Vagina (tissue), 2 donors: ENCODE results near the gene PPP3CA.

Experiments used
- CTCF ChIP-seq, 3 experiments: fragments of 450-650 bp in 2 of 3; fragments of 200-600 bp in 1 of 3; sonication (generic) in 1 of 3; IDR thresholded peaks; one replicate each; pipeline ENCODE4 v1.5.1; 2017 to 2019; ENCODE audit warnings: antibody characterized with exemption in 3 of 3, mild to moderate bottlenecking in 2 of 3, moderate library complexity in 2 of 3
- POLR2A ChIP-seq, 2 donors: fragments of 450-650 bp; IDR thresholded peaks; one replicate each; pipeline ENCODE4 v1.6.1; 2017; ENCODE audit warnings: antibody characterized with exemption in 2 of 2, mild to moderate bottlenecking in 2 of 2, moderate library complexity in 2 of 2
- POLR2AphosphoS5 ChIP-seq, 2 donors: sonication (generic); formaldehyde crosslinking; IDR thresholded peaks; one replicate each; pipeline ENCODE4 v1.9.0; 2017; ENCODE audit warnings: antibody characterized with exemption in 2 of 2, mild to moderate bottlenecking in 2 of 2, low read depth in 1 of 2; ENCODE audit not compliant: insufficient read depth in 1 of 2

- TF ChIP-seq CTCF (IDR thresholded peaks at IDR 0.05) (no peak), POLR2AphosphoS5 (IDR thresholded peaks at IDR 0.05; ENCODE audit: insufficient read depth in 1 of 2, low read depth in 1 of 2) (no peak), POLR2A (IDR thresholded peaks at IDR 0.05) (no peak)
These were observed 1.1 kb upstream of the PPP3CA start for GRCh38 chr4:101348367-101348827.
